Tibial nerve (tissue), 4 donors: ENCODE results near the gene TLK1. TPM values are rescaled to one million over a fixed set of nuclear protein-coding genes. Genes with fewer than 3 reads are reported as not detected.

Experiments
- DNase-seq, 2 donors: peaks; one replicate each; pipeline ENCODE4 v3.0.0-alpha.2; 2019; ENCODE audit warnings: low spot score in 2 of 2
- H3K27ac ChIP-seq, 4 donors: fragments of 200-600 bp; sonication (generic) in 3 of 4; one replicate each; pipeline ENCODE4 v1.5.1; 2017 to 2019; ENCODE audit warnings: mild to moderate bottlenecking in 1 of 4
- H3K27me3 ChIP-seq, 2 donors: fragments of 200-600 bp; sonication (generic) in 1 of 2; one replicate each; pipeline versions ENCODE4 v1.5.1 to v1.6.0; 2017 to 2019
- H3K36me3 ChIP-seq, 3 donors: fragments of 200-600 bp; sonication (generic); one replicate each; pipeline ENCODE4 v1.5.1; 2018 to 2019
- H3K4me1 ChIP-seq, 4 donors: fragments of 200-600 bp; sonication (generic) in 3 of 4; one replicate each; pipeline ENCODE4 v1.5.1; 2017 to 2019
- H3K4me3 ChIP-seq, 4 donors: fragments of 200-600 bp; sonication (generic) in 3 of 4; one replicate each; pipeline ENCODE4 v1.5.1; 2017 to 2019; ENCODE audit warnings: mild to moderate bottlenecking in 1 of 4, moderate library complexity in 1 of 4
- H3K9me3 ChIP-seq, 4 donors: fragments of 200-600 bp; sonication (generic) in 3 of 4; one replicate each; pipeline ENCODE4 v1.5.1; 2017 to 2019
- EP300 ChIP-seq, 2 donors: sonication (generic); formaldehyde crosslinking; IDR thresholded peaks; one replicate each; pipeline ENCODE4 v1.6.1; 2017; ENCODE audit warnings: antibody characterized with exemption in 2 of 2, mild to moderate bottlenecking in 1 of 2
- POLR2A ChIP-seq, 2 donors: fragments of 450-650 bp; IDR thresholded peaks; one replicate each; pipeline ENCODE4 v1.6.1; 2017; ENCODE audit warnings: antibody characterized with exemption in 2 of 2, mild to moderate bottlenecking in 2 of 2, moderate library complexity in 2 of 2
- WGBS, 2 donors: methylation state at CpG; one replicate each; pipeline ENCODE4 v1.1.5; 2018; 5-methylcytosine and 5-hydroxymethylcytosine counted together
- total RNA-seq, 4 donors: library from RNA; depleted of rRNA; stranded (reverse); fragments of >200 nt; gene quantifications; one replicate each; pipeline ENCODE4 v1.1.0, GENCODE V29; 2016
- TF ChIP-seq, protein P1 (sequence below), 5 experiments: fragments of 200-600 bp in 3 of 5; fragments of 450-650 bp in 2 of 5; sonication (generic) in 3 of 5; IDR thresholded peaks; one replicate each; pipeline ENCODE4 v1.5.1; 2016 to 2019; ENCODE audit warnings: antibody characterized with exemption in 5 of 5, mild to moderate bottlenecking in 3 of 5, moderate library complexity in 2 of 5

Gene TLK1
- total RNA-seq, 4 donors from 2014 or later: 25.7 to 54.7 (median 45.4) TPM

DNA sequence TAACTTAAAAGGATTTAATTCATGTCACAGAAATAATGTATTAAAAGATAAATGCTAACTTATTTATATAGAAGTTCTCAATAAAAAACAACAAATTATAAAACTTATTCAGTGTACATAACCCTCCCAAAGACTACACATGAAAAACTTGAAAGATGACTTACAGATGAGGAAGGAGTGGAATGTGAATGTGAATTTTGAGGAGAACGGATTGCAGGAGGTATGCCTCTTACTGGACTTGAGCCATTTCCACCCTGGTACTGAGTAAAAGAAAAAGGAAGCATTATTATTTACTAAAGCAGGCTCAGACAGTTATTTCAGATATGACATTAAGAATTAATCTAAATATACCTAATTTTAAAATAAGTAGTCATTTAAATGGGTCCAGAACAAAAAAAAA is 104.4 kb downstream of the TLK1 start:
- H3K4me3 ChIP-seq: no peak overlapping the region
- TF ChIP-seq, protein P1, sequence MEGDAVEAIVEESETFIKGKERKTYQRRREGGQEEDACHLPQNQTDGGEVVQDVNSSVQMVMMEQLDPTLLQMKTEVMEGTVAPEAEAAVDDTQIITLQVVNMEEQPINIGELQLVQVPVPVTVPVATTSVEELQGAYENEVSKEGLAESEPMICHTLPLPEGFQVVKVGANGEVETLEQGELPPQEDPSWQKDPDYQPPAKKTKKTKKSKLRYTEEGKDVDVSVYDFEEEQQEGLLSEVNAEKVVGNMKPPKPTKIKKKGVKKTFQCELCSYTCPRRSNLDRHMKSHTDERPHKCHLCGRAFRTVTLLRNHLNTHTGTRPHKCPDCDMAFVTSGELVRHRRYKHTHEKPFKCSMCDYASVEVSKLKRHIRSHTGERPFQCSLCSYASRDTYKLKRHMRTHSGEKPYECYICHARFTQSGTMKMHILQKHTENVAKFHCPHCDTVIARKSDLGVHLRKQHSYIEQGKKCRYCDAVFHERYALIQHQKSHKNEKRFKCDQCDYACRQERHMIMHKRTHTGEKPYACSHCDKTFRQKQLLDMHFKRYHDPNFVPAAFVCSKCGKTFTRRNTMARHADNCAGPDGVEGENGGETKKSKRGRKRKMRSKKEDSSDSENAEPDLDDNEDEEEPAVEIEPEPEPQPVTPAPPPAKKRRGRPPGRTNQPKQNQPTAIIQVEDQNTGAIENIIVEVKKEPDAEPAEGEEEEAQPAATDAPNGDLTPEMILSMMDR (IDR thresholded peaks at IDR 0.05): no peak
- TF ChIP-seq EP300 (IDR thresholded peaks at IDR 0.05) (no peak), POLR2A (IDR thresholded peaks at IDR 0.05) (no peak)
- H3K9me3 ChIP-seq: no peaks in the 10 kb centered on the region
- 33 to 53% methylated on average over 1 of the region's 1 CpG for WGBS, 2 donors
- peaks cover 0 to 54% (median 0%) of the 10 kb centered on the region in 3 donors for H3K36me3 ChIP-seq
- no peaks in the 10 kb centered on the region for H3K27me3 ChIP-seq
- H3K27ac ChIP-seq: no peak overlapping the region
- H3K4me1 ChIP-seq: no peaks in the 10 kb centered on the region
- no peak for DNase-seq

DNA sequence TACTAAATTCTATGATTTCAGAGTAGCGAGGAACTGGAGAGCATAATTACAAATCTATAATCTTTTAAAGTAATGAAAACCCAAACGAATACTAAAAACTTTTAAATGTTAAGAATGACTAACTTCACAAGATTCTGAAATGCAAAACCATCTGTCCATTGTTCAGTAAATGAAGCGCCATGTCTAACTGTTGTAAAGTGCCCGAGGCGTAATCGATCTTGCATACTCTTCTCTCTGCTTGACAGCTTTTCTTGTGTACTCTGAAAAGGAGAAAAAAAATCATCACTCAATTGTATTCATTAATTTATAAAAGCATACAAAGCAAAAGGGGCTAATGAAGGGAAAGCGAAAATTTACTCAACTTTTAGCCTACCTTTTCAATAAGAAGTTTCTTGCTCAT is 111.0 kb downstream of the TLK1 start:
- H3K4me3 ChIP-seq: no peak overlapping the region
- no peak for DNase-seq
- H3K4me1 ChIP-seq: no peaks in the 10 kb centered on the region
- no peaks in the 10 kb centered on the region for H3K9me3 ChIP-seq
- H3K36me3 ChIP-seq: peaks cover 0 to 73% (median 7%) of the 10 kb centered on the region in 3 donors
- TF ChIP-seq, protein P1 (IDR thresholded peaks at IDR 0.05): no peak
- TF ChIP-seq POLR2A (IDR thresholded peaks at IDR 0.05) (no peak), EP300 (IDR thresholded peaks at IDR 0.05) (no peak)
- H3K27ac ChIP-seq: no peak overlapping the region
- 88 to 89% methylated on average over 7 of the region's 7 CpGs for WGBS, 2 donors
- no peaks in the 10 kb centered on the region for H3K27me3 ChIP-seq

DNA sequence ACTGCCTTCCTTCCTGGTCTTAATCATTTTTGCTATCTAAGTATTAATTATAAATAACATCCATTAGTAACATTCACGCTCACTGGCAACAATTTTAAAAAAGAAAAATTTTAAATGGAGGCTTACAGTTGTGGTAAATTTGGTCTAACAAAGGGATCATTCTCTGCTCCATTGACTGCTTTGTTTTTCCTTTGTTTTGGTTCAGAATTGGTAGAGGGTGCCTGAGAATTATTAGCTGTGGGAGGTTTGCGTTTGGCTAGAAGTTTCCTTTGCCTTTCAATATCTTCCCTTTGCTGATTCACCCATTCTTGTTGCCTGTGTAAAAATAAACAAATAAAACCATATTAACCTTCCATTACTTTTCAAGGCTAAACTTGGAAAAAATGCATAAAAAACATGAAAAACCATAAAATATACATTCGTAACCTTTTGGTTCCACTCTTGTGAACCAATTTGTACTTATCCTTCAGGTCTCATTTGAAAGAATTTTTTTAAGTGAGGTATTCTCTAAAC is 114.6 kb downstream of the TLK1 start:
- Histone ChIP-seq H3K27me3 (no peaks in the 10 kb centered on the region), H3K4me1 (no peaks in the 10 kb centered on the region), H3K9me3 (no peaks in the 10 kb centered on the region), H3K36me3 (peaks cover 0 to 66% (median 7%) of the 10 kb centered on the region in 3 donors), H3K27ac (no peak overlapping the region), H3K4me3 (no peak overlapping the region)
- TF ChIP-seq, protein P1 (IDR thresholded peaks at IDR 0.05): no peak
- no peak for TF ChIP-seq POLR2A (IDR thresholded peaks at IDR 0.05)
- WGBS, 2 donors: 72 to 73% methylated on average over 3 of the region's 3 CpGs
- no peak for DNase-seq

DNA sequence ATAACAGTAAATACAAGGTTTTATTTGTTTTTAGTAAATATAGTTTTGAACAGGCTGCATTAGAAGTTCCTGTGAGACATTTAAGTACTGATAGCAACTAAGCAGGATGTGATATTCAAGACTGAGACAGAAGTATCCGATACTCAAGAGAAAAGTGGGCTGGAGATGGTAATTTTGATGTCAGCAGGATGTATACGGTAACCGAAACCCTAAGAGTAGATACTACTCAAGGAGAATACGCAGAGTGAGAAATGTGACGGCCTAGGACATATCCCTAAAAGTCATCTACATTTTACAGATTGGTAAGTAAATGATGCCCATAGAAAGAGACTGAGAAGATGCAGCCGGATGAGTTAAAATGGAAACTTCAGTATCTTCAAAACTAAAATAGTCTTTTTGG is 116.3 kb downstream of the TLK1 start:
- TF ChIP-seq EP300 (IDR thresholded peaks at IDR 0.05) (no peak), POLR2A (IDR thresholded peaks at IDR 0.05) (no peak)
- TF ChIP-seq, protein P1 (IDR thresholded peaks at IDR 0.05): no peak
- Histone ChIP-seq H3K9me3 (no peaks in the 10 kb centered on the region), H3K4me3 (no peak overlapping the region), H3K4me1 (no peaks in the 10 kb centered on the region), H3K36me3 (peaks cover 0 to 64% (median 7%) of the 10 kb centered on the region in 3 donors), H3K27me3 (no peaks in the 10 kb centered on the region), H3K27ac (no peak overlapping the region)
- WGBS, 2 donors: 64 to 66% methylated on average over 6 of the region's 6 CpGs
- DNase-seq: no peak

DNA sequence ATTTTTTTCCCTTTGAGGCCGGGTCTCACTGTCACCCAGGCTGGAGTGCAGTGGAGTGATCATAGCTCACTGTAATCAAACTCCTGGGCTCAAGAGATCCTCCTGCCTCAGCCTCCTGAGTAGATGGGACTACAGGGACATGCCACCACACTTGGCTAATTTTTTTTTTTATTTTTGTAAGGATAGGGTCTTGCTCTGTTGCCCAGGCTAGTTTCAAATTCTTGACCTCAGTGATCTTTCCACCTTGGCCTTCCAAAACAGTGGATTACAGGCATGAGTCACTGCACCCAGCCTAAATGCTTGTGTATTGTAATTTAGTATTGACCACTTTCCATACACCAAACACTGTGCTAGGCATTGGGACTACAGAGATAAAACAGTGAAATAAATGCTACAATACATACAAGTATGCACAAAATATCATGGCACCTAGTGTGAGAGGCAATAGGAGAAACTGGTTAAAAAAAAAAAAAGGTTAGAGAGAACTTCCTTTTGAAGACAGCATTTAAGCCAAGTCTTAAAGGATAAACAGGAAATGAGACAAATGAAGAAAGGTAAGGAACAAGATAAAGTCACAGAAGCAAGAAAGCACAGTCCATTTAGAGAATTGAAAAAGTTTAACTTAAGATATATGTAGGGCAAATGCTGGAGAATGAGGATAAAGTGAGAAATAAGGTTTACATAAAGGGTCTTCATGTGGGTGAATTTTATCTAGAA is 118.3 kb downstream of the TLK1 start:
- no peak for DNase-seq
- H3K27me3 ChIP-seq: no peaks in the 10 kb centered on the region
- no peaks in the 10 kb centered on the region for H3K9me3 ChIP-seq
- no peak for TF ChIP-seq EP300 (IDR thresholded peaks at IDR 0.05)
- TF ChIP-seq POLR2A (IDR thresholded peaks at IDR 0.05): no peak
- TF ChIP-seq, protein P1 (IDR thresholded peaks at IDR 0.05): no peak
- peaks cover 0 to 55% (median 0%) of the 10 kb centered on the region in 3 donors for H3K36me3 ChIP-seq
- H3K27ac ChIP-seq: no peak overlapping the region
- no peak overlapping the region for H3K4me3 ChIP-seq
- WGBS, 2 donors: 94 to 96% methylated on average over 1 of the region's 1 CpG
- H3K4me1 ChIP-seq: no peaks in the 10 kb centered on the region
